ENCODE data around the gene SVOP.
"Not testable (repeated sequence)": the region's sequence is repeated elsewhere in the genome, so short reads cannot be mapped to it uniquely, and the experiment has no call there.

Gene SVOP

DNA sequence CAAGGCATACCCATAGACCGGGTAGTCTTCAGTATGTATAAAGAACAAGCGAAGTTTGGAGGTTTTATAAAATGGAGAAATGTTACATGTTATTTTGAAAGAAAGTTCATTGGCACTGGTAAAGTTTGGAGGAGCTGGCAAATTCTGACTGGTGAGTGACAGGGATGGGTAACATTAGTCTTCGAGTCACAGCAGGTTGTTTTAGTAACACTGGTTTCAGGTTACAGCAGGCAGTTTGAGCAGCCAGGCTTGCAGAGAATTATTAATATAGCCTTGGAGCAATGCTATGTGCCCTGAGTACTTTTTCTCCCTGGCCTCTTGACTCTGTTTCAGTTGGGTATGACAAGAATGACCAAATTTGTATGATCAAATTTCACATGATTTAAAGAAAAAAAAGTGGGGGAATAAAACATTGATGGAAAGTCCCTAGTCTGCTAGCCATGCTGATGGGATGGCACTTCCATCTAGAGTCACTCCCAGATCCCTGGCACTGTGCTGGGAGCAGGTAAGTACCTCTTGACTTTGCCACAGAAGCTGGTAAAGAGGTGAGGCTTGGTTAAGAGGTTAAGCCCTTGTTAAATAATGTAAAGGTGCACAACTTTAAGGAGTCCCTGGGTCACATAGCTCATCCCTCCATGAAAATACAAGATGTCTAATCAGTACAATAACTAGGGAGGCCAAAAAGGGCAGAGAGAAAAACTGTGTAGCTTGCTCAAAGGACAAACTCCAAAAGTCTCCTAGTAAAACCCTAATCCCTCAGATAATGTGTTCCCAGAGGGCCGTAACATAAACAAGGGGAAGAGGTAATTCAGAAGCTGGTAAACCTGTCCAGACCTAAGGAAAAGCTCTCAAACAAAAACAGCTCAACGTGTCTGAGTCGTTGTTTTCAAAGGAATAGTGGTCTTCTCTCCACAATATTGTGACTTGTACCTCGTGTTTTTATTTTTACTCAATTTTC, 12.7 kb upstream of the SVOP start:
- no peak for DNase-seq (ENCODE audit: low read depth)

- no peak for DNase-seq (ENCODE audit: low read depth)
Observed at GRCh38 chr12:109029411-109029810, 8.5 kb upstream of the SVOP start.

- DNase-seq (ENCODE audit: low read depth), result not testable (repeated sequence)
Observed at GRCh38 chr12:109028624-109029023, 7.8 kb upstream of the SVOP start.

- no peak for DNase-seq (ENCODE audit: low read depth)
Observed at GRCh38 chr12:109027767-109028166, 6.9 kb upstream of the SVOP start.

- DNase-seq (ENCODE audit: low read depth), result no peak
Observed at GRCh38 chr12:109020146-109020795, 597 bp downstream of the SVOP start.

- no peak for DNase-seq (ENCODE audit: low read depth)
Observed at GRCh38 chr12:109018296-109018695, 2.6 kb downstream of the SVOP start.

- DNase-seq (ENCODE audit: low read depth), result no peak
Observed at GRCh38 chr12:109016978-109017377, 3.9 kb downstream of the SVOP start.

DNA sequence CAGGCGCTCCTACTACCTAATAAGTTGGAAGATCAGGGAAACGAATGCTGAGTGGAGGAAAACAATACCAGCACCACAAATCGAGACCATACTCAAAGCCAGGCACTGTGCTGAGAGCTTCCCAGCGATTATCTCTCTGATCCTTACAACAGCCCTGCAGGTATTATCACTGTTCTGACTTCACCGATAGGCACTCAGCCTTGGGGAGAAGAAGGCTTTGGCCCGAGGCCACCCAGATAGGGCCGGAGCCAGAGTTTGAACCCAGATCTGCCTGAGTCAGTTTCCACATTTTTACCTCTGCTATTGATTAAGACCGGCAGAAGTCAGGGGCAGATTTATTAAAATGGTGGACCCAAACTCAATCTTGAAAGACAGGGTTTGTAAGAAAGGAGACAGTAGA, 4.9 kb downstream of the SVOP start:
- DNase-seq (ENCODE audit: low read depth), result no peak

- no peak for DNase-seq (ENCODE audit: low read depth)
Observed at GRCh38 chr12:109014984-109015765, 5.7 kb downstream of the SVOP start.

- DNase-seq (ENCODE audit: low read depth), result no peak
Observed at GRCh38 chr12:109010259-109010658, 10.6 kb downstream of the SVOP start.

DNA sequence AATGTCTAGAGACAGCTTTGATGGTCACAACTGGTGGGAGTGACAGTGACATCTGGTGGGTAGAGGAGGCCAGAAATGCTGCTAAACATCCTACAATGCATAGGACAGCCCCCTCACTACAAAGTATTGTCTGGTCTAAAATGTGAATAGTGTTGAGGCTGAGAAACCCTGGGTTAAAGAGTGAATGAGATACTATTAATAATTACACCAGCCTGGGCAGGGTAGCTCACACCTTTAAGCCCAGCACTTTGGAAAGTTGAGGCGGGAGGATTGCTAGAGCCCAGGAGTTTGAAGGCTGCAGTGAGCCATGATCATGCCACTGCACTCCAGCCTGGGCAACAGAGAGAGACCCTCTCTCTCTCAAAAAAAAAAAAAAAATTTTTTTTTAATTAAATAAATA, 11.1 kb downstream of the SVOP start:
- DNase-seq (ENCODE audit: low read depth), result no peak

DNA sequence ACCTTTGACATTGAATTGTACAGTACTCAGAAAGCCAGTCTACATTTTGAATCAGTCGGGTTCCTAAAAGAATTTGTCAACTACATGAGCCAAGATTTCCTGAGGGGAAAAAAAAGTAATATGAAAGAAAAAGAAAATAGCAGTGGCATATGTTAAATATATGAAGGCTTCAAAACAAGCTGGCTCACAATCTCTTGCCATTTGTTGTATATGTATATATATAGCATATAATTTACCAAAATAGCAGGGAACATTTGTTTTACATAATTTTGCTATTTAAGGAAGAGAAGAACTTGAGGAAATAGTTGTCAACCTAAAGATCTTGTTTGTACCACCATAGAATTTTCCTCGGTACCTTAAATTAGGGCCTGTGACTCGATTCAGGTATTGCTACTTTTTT, 16.9 kb downstream of the SVOP start:
- DNase-seq (ENCODE audit: low read depth), result no peak

- no peak for DNase-seq (ENCODE audit: low read depth)
Observed at GRCh38 chr12:108996320-108996719, 24.5 kb downstream of the SVOP start.

DNA sequence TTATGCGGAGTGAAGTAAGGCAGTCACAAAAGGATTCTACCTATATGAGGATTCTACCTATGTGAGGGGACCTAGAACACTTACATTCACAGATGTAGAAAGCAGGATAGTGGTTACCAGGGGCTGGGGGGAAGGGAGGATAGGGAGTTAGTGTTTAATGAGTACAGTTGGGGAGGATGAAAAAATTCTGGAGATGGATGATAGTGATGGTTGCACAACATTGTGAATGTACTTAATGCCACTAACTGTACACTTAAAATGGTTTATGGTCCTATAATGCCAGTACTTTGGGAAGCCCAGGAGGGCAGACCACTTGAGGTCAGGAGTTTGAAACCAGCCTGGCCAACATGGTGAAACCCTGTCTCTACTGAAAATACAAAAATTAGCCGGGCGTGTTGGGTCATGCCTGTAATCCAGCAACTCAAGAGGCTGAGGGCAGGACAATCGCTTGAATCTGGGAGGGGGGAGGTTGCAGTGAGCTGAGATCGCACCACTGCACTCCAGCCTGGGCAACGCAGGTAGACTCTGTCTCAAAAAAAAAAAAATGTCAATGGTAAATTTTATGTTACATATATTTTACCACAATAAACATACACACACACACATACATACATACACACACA, 25.4 kb downstream of the SVOP start:
- no peak for DNase-seq (ENCODE audit: low read depth)

DNA sequence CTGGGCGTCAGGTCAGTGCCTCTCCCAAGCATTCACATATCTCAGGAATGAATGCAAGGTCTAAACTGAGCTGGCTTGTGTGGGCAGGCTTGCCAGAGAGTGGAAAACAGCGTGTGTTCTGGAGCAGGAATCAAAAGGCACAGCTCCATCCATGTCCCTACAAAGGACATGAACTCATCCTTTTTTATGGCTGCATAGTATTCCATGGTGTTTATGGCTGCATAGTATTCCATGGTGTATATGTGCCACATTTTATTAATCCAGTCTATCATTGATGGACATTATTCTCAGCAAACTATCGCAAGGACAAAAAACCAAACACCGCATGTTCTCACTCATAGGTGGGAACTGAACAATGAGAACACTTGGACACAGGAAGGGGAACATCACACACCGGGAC, 30.8 kb downstream of the SVOP start:
- not testable (repeated sequence) for DNase-seq (ENCODE audit: low read depth)

DNA sequence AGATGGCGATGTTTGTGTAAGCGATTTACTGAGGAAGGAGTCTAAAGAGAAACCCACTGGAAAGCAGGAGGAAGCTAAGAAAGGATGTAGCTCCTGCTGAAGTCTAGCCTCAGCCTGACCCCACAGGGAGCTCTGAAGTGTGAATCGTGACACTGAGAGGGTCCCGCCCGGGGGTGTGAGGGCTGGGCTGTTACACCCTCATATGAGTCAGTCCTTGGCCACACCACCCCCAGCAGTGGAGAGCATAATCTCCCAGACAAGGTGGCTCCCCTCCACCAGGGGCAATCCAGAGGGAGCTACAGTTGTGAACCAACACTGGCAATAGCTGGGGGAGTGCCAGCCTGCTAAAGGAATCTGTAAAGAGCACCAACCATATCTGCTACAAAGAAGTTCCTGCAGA, 31.5 kb downstream of the SVOP start:
- DNase-seq (ENCODE audit: low read depth), result no peak

GRCh38 chr12:108985750-108986149, 35.1 kb downstream of the SVOP start:
- no peak for DNase-seq (ENCODE audit: low read depth)

DNA sequence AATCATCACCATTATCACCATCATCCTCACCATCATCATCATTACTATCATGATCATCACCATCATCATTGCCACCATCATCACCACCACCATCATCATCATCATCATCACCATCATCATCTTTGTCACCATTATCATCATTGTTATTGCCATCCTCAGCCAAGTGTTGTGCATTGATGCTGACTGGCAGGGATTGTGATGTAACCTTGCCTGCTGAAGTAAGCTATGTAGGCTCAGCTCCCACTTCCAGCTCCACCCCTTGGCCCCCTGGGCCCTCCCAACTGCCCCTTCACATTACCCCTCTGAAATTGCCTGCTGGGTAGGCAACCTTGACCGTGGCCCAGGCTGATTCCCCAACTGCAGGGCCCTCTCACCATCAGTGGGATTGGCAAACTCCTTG, 37.6 kb downstream of the SVOP start:
- DNase-seq (ENCODE audit: low read depth), result no peak

- DNase-seq (ENCODE audit: low read depth), result no peak
Observed at GRCh38 chr12:108982621-108983219, 38.1 kb downstream of the SVOP start.

GRCh38 chr12:108981835-108982234, 39.0 kb downstream of the SVOP start:
- DNase-seq (ENCODE audit: low read depth), result no peak

- no peak for DNase-seq (ENCODE audit: low read depth)
Observed at GRCh38 chr12:108980831-108981618, 39.8 kb downstream of the SVOP start.

Measured in T follicular helper cell (primary cell).